H4 (cell line): Measurements from ENCODE around the gene EIF3B. TPM values are rescaled to one million over a fixed set of nuclear protein-coding genes. Genes with fewer than 3 reads are reported as not detected.

Experiments used
- total RNA-seq: library from RNA; depleted of rRNA; stranded (reverse); fragments of >200 nt; shearing (Covaris generic); gene quantifications from 2 replicates; pipeline ENCODE4 v1.2.3, GENCODE V29; 2014; rRNA removed

The EIF3B gene
- total RNA-seq, 1 experiment from 2014 or later, result 361 TPM

Other genes starting within 250 kb of the EIF3B start
- gene MAD1L1, start 121.9 kb upstream of the EIF3B start, total RNA-seq, result 116 and 121 TPM in 2 replicates
- 66.9 and 93.0 TPM in 2 replicates for gene MRM2, start 112.6 kb upstream of the EIF3B start, total RNA-seq
- 162 and 206 TPM in 2 replicates for gene NUDT1, start 112.6 kb upstream of the EIF3B start, total RNA-seq
- gene SNX8, start 40.4 kb upstream of the EIF3B start, total RNA-seq, result 27.7 and 40.2 TPM in 2 replicates
- 18.8 and 20.6 TPM in 2 replicates for gene CHST12, start 48.8 kb downstream of the EIF3B start, total RNA-seq
- not detected in 2 replicates for gene GRIFIN, start 121.6 kb downstream of the EIF3B start, total RNA-seq
- 11.0 and 14.7 TPM in 2 replicates for gene LFNG, start 164.9 kb downstream of the EIF3B start, total RNA-seq
- 31.7 and 41.5 TPM in 2 replicates for gene BRAT1, start 200.7 kb downstream of the EIF3B start, total RNA-seq
- gene IQCE, start 204.2 kb downstream of the EIF3B start, total RNA-seq, result 13.5 and 17.2 TPM in 2 replicates